ELF-1 (cell line): Measurements from ENCODE around the gene PWWP2A.
A peak's percentile ranks its signal among the peaks of the same experiment; 100 is the strongest.
"Not testable (repeated sequence)": the region's sequence is repeated elsewhere in the genome, so short reads cannot be mapped to it uniquely, and the experiment has no call there.

Experiments used
- DNase-seq: peaks from one replicate; pipeline ENCODE4 v3.0.0-alpha.2; 2016; ENCODE audit warnings: low read depth, low spot score

The PWWP2A gene

DNA sequence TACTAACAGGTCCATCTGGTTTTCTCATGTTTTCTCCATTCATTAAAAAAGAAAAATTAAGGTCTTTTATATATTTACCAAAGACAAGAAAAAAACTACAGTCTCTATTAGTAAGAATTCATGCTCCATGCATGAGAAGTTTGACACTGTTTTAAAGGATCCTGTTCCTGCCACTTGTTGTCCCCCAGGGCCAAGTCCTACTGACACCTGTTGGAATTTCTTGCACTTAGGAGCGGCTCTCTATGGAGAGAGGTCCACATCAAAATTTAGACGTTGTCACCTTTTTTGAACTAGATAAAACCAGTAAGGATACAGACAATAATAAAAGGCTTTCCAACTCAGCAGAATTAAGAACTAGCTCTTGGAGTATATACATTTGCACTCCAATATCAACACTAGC, 42.3 kb downstream of the PWWP2A start:
- DNase-seq = no peak

DNA sequence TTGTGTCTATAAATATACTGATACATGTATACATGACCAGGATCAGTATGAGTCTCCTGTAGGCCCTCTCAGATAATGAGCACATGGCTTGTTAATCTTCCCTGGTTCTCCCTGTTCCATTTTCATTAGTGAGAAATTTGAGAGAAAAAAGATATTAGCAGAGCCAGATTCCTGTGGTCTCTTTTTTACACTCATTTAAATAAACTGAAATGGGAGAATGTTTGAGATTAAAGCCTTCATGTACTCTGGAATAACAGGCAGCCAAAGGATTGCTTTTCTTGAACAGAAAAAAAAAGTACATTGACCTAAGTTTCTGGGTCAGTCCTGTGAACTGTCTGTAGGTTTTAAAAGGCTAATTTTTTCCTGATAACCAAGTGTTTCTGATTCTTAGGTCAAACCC, 44.2 kb downstream of the PWWP2A start:
- no peak for DNase-seq

DNA sequence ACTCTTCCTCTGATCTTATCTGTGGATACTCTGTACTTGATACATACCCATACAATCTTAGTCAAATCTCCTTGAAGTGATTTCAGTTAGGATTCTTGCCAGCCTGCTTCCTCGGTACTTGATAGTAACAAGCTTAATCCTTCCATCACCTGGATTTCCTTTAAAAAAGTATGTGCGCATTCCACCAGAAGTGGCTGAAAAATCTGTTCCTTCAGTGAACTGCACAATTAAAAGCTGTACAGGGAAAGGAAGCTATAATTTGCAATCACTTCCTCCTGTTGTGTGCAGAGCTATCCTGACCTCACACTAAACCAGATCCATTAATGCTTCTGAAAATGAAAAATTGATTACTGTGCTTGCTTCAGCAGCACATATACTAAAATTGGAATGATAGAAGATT, 47.3 kb downstream of the PWWP2A start:
- DNase-seq = no peak

DNA sequence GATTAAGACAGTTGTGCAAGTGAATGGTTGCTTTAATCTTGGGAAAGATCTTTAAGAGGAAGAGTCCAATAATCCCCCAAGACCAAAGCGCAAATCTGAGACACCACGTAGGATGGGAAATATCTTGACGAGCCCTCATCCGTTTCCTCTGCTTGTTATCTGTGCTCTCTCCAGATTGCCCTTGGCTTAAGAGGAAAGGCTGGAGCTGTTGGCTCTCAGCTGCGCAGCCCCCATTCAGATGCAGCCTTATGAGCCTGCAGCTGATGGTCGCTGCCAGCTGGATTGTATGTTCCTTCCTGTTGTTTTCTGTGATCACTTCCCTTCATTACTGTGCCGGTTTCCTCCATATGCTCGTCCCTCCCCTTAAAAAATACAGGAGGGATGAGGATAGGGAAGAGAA, 47.7 kb downstream of the PWWP2A start:
- no peak for DNase-seq

DNA sequence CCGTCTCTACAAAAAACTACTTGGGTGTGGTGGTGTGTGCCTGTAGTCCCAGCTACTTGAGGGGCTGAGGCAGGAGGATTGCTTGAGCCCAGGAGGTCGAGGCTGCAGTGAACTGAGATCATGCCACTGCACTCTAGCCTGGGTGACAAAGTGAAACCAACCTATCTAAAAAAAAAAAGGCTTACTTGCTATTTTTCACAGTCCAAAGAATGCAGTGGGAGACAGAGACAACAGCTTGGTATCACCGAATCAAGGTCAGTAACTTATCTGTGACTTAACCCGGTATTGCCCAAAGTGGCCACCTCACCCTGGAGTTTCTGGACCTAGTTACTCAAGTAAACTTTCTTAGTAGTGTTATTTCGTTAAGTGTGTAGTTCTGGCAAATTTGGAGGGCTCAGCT, 50.1 kb downstream of the PWWP2A start:
- not testable (repeated sequence) for DNase-seq

DNA sequence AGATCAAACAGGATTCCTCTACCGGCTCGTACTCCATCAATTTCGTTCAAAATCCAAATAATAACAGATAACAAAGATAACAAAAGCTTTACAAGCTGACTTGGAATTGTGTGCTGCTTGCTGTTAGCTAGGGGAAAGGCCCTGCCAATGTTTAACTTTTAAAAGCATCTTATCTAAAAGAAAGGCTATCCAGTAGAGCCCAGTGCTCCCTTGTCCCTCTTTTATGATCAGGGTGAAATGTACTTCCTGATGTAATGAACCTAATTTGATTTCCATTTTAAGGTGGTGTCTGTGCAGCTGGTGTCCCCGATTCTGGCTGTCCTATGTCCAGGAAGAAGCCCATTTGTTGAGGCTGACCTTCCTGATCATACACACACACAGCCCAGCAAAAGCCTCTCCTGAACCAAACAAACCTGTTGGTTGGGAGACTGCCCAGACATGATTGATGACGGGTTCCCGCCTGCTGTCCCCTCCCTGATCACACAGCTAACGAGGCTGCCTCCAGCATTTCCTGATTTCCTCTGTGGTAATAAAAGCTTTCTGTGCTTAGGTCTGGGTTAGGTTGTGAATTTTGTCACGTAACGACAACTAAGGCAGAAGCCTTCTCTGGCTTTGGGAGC, 54.1 kb downstream of the PWWP2A start:
- DNase-seq = peak; percentile 87

DNA sequence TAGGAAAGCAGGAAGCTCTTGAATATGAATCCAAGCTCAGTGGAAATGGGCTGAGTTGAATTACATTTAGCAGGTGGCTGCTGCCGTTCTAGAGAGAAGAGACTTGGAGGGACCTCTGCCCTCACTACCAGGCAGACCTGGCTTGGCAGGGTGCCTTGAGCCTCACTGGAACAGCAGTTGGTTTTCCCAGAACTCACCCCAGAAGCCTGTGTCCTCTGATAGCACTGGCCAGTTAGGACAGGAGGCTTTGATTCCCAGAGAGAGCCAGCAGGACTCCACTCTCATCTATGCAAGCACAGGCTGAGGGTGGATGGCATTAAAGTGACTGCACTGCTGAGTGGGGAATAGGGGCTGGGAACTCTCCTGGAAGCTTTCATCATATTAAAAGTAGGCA, 54.8 kb downstream of the PWWP2A start:
- DNase-seq = peak; percentile 15

DNA sequence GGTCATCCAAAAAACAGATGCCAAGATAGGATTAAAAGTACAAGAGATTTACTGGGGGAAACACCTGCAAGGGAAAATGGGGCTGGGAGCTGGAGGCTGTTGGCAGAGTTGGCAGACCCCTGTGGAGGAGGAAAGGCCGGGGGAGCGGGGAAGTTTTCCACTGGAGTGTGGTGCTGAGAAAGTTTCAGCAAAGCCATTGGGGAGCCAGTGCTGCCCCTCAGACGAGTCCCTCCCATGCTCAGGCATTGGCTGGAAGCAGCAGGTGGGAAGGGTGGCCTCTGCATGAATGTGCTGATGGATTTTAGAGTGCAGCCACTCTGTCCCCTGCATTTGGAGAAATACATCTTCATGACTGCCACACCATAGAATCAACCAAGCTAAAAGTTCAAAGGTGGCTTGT, 57.5 kb downstream of the PWWP2A start:
- no peak for DNase-seq

DNA sequence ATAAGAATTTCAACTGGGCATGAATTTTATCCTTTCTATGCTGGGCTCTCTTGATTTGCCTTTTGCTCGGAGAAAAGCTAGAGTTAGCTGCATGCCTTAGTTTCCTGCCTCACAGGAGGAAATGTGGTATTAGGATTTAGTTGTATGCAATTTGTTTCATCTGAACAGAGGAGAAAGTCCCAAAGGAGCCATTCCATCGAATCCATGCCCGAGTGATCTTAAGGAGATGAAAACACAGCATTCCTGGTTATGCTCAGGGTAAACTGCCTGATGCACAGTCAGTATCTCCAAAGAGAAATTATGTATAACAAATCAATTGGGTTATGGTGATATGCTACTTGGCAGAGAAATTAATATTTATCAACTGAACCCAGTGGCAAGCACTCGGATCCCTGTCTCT, 59.2 kb downstream of the PWWP2A start:
- DNase-seq = no peak

DNA sequence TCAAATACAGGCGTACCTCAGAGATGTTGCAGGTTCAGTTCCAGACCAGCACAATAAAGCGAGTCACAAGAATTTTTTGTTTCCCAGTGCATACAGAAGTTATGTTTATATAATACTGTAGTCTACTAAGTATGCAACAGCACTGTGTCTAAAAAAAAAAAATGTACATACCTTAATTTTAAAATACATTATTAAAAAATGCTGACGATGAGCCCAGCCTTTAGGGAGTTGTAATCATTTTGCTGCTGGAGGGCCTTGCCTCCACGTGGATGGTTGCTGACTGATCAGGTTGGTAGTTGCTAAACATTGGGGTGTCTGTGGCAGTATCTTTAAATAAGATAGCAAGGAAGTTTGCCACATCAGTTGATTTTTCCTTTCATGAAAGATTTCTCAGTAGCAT, 62.0 kb downstream of the PWWP2A start:
- DNase-seq = no peak

DNA sequence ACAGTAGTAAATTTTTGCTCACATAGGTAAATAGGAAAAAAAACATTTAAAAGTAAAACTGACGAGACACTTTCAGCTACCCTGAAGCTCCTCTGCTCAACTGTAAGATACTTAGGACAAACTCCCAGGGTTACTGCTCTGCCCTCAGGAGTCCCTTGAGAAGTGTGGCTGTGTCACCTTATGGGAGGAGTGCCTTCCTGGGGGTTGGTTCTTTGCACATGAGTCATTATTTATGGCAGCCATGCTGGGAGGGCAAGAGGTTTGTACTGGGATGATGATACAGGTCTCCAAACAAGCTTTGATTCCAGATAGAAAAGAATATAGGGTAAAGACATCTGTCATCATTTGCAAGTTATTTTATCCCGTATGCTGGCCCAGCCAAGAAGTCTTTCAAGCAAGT, 64.4 kb downstream of the PWWP2A start:
- DNase-seq = no peak

DNA sequence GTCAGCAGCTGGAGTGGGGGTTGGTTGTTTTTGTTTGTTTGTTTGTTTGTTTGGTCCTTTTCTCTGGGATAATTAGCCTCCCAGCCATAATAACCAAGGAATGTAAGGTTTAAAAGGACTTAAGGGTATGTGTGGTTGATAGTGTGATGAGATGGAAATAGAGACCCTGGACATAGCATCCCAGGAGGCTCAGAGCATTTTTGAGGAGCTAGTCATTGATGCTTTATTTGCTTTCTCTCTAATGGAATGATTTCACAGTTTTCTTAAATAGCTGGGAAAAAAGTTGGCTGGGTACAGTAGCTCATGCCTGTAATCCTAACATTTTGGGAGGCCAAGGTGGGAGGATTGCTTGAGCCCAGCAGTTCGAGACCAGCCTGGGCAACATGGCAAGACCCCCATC, 65.2 kb downstream of the PWWP2A start:
- no peak for DNase-seq

DNA sequence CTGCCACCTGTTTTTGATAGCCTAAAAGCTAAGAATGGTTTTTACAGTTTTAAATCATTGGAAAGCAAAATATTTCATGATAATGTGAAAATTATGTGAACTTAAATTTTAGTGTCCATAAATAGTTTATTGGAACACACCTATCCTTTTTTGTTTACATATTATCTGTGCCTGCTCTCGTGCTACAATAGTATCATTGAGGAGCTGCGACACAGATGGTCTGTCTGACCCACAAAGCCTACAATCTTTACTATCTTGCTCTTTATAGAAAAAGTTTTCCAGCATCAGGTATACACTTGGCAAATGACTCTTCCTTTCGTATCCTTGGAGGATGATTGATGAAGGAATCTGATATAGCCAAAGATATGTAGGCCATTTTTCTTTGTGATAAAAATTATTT, 70.2 kb downstream of the PWWP2A start:
- no peak for DNase-seq

DNA sequence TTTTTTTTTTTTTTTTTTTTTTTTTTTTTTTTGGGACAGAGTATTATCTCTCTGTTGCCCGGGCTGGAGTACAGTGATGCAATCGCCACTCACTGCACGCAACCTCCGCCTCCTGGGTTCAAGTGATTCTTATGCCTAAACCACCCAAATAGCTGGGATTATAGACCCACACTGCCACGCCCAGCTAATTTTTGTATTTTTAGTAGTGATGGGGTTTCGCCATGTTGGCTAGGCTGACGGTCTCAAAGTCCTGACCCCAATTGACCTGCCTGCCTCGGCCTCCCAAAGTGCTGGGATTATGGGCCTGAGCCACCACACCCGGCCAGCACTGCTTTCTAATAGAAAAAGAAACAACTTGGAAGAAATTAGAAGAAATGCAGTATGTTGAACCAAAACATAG, 71.1 kb downstream of the PWWP2A start:
- DNase-seq = no peak

DNA sequence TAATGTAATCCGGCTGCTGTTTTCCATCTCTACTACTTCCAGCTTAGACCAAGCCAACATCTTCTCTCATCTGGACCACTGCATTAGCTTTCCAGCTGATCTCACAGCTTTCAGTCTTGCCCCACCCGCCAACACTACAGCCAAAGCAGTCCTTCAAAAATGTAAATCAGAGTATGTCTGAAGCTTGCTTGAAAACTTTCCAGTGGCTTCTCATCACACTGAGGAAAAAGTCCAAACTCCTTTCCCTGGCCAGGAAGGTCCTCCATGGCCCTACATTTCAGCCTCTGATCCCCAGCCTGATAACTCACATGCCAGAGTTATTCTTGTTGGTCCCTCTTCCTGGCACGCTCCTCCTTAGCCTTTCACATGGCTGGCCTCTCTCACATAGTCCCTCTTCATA, 71.8 kb downstream of the PWWP2A start:
- no peak for DNase-seq

DNA sequence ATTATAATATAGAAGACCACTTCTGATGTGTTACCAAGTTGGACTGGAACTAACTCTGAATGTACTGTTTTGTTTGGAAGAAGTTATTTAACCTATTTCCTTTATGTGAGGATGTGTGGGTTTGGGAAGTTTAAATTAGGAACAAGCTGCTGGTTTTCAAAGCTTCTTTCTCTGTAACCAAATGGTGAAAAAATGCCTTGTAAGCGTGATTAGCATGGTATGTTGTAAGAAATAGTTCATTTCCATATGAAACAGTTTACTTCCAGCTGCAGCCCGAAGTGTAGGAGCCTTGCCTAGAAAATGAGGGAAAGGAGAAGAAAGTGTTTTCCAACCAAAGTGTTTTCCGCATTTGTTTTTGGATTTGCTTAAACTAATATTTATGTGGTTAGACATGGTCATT, 74.3 kb downstream of the PWWP2A start:
- no peak for DNase-seq

DNA sequence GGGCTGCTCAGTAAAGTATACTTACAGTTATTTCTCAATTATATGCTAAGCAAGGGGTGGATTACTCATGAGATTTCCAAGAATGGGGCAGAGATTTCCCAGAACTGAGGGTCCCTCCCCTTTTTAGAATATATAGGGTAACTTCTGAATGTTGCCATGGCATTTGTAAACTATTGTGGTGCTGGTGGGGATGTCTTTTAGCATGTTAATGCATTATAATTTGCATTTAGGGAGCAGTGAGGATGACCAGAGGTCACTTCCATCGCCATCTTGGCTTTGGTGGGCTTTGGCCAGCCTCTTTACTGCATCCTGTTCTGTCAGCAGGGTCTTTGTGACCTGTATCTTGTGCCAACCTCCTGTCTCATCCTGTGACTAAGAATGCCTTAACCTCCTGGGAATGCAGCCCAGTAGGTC, 74.9 kb downstream of the PWWP2A start:
- peak; percentile 22 for DNase-seq

DNA sequence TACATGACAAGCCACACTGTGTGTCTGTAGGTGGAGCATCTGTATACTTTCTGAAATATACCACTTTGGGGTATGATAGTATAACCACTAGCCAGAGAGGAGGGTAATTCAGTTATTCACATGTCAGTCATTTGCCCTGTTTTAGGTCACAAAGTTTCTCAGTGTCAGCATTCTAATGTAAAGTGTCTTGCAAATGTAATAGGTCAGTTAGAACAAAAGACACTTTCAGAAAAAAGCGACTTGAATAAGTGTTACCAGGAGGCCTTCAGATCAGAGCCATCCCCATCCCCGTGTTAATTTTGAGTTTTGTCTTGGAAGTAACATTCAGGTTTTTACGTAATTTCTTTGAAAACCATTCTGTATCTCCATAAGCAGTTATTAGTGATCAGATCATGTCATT, 76.6 kb downstream of the PWWP2A start:
- no peak for DNase-seq
